Measurements from ENCODE around the gene YAP1.

- TF ChIP-seq CTCF (conservative IDR thresholded peaks at IDR 0.05; ENCODE audit: low read depth, low read length) (no peak), EZH2 (IDR thresholded peaks at IDR 0.05; ENCODE audit: borderline replicate concordance, low read depth, low read length, poor library complexity, severe bottlenecking) (no peak)
Measured at GRCh38 chr11:102216433-102217075, 106.3 kb downstream of the YAP1 start.
